ENCODE data around the gene CCR1.
"Not testable (repeated sequence)": the region's sequence is repeated elsewhere in the genome, so short reads cannot be mapped to it uniquely, and the experiment has no call there.

Gene CCR1

DNA sequence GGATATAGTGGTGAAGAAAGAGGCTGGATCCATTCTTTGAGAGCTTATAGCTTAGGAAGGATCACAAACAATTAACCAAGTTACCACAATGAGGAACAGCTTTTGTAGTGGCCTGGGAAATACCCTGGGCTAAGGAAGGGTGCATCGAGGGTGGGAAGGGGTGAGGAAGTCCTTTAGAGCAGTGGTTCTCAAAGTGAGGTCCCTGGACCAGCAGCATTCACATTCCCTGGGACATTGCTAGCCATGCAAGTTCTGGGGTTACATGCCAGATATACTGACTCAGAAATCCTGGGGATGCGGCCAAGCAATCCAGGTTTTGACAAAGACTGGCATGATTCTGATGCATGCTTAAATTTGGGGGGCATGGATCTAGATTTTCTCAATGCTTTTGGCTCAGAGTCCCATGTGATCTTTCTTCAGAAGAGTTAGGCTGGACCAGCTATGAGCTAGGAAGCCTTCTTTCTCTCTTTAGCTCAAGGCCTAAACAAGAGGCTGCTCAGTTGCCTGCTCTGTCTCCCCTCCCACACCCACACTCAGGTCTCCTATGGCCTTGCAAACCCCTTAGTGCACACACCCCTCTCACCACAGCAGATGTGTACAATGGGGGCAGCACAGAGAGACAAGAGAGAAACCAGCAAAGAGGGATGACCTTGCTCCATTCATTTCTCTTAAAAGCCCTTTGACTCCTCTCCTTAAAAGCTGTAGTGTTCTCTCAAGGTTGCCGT, 1.8 kb upstream of the CCR1 start:
- no peak for DNase-seq

DNA sequence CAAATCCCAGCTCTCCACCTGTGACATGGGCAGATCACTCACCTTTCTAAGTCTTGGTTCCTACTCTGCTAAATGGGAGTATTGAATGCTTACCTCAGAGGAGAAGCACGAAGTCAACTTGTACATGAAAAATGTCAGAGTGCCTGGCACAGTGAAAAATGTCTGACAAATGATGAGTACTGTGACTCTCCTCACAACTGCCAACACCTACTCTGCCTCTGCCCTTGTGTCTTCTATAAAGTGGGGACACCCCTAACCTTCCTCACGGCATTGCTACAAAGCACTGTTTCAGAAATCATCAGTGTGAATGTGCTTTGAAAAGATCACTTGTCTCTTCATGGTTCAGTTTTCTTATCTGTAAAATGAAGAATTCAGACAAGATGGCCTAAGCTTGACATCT, 940 bp upstream of the CCR1 start:
- DNase-seq, result no peak

DNA sequence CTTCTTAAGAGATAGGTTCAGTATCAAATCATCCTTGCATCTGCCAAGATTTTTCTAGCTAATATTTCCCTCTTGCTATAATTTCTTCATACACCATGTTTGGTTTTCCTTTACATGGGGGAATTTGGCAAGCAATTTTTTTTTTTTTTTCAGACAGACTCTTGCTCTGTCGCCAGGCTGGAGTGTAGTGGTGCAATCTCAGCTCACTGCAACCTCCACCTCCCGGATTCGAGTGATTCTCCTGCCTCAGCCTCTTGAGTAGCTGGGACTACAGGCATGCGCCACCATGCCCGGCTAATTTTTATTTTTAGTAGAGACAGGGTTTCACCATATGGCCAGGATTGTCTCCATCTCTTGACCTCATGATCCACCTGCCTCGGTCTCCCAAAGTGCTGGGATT, 599 bp downstream of the CCR1 start:
- not testable (repeated sequence) for DNase-seq

DNA sequence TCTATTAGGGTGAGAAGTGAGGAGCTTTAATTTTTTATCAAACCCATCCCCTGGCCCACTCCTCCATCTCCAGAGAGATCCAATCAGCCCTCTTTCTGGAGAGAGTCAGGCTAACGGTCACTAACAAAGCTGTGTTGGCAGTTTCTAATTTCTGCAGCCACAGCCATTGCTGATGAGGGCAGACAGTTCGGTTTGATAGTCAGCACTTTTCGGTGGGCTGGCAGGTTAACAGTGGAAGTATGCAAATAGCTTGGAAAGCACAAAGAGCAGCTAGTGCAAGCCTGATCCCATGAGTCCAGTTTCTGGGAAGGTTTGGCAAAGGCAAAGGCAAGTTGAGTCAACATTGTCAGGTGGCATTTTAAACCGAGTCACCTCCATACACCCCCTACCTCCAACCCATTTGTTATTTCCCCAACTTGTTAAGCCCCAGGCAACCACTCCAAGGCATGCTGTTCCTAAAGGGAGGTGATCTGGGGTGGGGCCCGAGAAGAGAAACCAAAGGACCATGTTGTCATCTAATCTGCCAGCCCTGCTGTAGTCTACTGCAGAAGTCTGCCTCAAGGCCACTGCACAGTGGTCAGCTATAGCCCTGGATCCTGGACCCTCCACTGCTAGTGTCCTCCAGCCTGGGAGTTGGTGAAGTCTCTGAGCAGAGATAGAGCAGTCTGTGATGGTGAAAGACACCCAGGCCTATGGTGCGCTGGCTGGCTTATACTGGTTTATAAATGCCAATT, 1.7 kb downstream of the CCR1 start:
- no peak for DNase-seq

DNA sequence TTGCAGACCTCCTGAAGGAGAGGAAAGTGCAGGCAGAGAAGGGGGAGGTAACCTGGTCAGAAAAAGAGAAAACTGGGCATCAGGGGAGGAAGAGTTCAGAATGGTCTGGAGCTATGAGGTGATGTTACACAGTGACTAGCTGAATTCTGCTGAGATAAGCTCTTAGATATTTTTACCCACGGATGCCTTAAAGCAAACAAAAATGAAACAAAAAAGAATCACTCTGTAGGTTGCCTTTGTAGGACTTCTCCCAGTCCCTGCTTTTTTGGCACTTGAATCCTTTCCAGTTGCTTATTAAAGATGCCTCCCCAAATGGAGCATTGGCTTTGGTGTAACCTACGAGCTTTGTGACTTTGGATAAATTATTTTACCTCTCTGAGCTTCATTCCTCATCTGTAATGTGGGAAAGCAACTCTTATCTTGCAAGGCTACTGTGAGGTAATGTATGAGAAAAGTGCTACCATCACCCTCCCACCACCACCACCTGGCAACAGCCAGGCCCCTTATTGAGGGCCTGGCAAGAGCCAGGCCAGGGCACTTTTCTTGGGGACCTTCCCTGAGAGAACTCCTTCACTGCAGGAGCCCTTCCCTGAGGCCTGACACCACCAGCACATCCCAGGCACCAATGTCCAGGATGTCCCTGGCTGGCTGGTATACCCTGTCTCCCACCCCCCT, 2.7 kb downstream of the CCR1 start:
- DNase-seq, result no peak

DNA sequence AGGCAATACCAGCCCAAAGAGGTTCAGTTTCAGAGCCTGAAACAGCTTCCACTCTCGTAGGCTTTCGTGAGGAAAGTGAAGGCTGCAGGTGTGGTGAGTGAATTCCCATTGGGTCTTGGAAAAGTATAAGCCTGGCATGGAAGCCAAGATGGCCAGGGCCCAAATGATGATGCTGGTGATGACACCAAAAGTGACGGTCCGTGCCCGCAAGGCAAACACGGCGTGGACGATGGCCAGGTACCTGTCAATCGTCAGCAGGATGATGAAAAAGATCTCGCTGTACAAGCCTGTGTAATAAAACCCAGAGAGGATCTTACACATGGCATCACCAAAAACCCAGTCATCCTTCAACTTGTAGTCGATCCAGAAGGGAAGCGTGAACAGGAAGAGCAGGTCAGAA, 4.4 kb downstream of the CCR1 start:
- DNase-seq, result no peak

DNA sequence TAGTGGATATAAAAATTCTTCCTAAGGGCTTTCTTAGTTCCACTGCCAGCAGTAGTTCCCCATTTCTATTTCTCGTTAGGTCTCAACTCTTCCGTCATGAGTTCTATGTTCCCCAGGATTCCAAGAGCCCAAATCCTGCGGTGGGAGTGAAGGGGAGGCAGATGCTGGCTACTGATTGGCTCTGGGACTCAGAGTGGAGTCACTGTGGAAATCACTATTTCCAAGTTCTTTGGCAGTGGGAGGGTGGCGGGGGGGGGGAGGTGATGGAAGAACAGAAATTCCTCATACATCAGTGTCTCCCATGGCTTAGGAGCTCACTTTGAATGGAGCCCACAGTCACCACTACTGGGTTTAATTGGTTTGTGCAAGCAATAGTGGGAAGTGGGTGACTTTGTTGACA, 5.6 kb downstream of the CCR1 start:
- no peak for DNase-seq

DNA sequence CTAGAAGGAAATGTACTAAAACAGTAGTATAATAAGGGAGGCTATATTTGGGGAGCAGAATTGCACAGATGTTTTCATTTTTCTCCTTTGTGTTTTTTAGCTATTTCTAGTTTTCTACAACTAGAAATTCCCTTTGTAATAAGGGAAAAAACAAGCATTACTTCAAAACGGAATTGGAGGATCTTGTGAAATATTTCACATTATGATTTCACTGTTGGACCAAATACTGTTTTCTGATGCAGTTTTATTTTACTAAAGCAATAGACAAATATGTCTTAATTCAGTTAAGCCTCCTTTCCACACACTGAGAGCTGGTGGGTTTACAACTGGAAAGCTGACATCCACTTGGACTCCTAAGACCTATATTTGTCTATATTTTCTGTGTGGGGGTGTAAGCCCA, 7.3 kb downstream of the CCR1 start:
- DNase-seq, result no peak

DNA sequence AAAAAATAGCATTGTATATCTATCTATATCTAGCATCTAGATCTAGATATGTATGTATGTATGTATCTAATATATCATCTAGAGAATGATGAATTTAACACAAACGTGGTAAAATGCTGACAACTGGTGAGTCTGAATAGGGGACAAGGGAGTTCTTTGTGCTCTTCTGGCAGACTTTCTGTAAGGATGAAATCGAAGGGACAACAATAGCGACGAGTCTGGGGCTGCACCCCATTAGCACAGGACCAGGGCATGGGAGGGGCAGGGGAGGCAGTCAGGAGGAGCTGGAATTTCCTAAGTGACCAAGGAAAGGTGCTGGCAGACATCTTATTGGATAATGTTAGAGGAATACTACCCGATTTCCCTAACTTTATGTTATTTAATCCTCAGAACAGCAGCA, 7.9 kb downstream of the CCR1 start:
- DNase-seq, result no peak

DNA sequence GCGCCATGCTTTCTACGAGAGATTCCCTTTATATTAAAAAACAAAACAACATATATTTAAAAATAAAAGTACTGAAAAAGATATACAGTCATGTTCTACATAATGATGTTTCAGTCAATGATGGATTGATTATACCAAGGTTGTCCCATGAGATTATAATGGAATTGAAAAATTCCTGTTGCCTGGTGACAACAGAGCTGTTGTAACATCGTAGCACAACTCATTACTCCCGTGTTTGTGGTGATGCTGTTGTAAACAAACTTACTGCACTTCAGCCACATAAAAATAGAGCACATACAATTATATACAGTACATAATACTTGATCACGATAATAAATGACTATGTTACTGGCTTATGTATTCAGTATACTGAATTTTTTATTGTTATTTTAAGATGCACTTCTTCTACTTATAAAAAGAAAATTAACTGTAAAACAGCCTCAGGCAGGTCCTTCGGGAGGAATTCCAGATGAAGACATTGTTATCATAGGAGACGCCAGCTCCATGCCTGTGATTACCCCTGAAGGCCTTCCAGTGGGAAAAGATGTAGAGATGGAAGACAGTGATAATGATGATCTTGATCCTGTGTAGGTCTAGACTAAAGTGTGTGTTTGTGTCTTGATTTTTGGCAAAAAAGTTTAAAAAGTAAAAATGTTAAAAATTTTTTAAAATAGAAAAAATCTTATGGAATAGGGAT, 11.7 kb downstream of the CCR1 start:
- DNase-seq, result no peak

DNA sequence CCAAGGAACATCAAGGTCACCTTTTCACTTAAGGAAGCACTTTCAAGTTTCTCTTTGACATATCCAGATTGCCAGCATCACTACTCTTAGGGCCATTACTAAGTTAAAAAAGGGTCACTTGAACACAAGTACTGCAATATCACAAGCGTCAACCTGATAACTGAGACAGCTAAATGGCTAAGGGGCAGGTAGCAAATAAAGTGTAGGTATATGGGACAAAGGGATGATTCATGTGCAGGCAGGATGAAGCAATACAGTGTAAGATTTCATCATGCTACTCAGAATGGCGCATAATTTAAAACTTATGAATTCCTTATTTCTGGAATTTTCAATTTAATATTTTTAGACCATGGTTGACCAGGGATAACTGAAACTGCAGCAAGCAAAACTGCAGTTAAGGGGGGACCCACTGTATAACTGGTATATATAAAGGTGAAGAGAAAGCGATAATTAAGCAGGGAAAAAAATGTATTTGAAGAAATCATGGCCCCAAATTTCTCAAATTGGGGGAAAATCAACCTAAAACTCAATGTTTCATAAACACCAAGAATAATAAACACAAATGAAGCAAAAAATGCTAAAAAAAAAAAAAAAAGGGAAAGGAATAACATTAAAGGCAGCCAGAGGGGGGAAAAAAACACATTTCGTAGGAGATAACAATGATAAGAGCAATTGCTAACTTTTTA, 13.1 kb downstream of the CCR1 start:
- no peak for DNase-seq

DNA sequence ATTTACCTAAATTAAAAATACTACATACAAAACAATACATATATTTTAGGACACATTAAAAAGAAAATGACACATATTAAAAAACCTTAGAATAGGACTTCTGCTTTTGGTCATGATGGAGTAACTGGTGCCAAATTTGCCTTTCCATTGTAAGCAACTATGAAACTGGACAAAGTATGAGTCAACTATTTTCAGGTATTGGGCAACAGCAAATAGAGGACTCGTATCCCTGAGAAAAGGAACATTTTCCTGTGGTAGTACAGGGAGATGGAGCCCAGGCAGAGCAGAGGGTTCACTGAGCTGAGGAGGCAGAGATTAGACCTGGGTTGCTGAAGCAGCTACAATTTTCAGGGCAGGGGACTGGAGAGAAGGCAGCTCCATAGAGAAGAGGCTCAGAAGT, 14.7 kb downstream of the CCR1 start:
- no peak for DNase-seq

DNA sequence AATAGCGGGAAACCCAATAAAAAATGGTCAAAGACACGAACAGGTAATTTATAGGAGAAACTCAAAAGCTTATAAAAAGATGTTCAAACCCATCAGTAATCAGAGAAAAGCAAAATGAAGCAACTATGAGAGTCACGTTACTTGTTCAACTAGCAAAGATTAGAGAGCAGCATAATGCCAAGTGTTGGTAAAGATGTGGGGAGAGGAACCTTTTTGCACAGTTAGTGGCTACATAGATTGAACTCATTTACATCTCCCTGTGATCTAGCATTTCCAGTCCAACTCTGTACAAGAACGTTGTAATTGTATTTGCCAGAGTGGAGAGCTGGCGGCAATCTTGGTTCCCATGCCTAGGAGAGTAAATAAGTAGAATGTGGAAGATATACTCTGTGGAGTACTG, 15.2 kb downstream of the CCR1 start:
- DNase-seq, result no peak

DNA sequence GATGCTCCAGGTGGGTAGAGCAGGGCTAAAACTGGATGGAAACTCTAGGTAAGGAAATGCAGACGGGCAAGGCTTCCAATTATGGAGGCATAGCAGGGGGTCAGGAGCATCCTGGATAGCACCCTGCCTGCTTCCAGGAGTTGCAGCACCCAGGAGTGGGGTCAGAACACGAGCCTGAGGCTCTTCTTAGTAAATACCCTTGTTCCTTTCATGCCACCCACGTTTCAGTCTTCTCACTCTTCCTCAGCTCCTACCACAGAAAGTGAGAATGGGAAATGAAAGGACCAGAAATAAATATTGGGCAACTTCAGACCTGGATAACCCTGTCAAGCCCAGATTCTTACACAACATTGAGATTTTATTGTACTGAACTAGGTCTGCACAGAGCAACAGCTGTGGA, 16.4 kb downstream of the CCR1 start:
- no peak for DNase-seq

DNA sequence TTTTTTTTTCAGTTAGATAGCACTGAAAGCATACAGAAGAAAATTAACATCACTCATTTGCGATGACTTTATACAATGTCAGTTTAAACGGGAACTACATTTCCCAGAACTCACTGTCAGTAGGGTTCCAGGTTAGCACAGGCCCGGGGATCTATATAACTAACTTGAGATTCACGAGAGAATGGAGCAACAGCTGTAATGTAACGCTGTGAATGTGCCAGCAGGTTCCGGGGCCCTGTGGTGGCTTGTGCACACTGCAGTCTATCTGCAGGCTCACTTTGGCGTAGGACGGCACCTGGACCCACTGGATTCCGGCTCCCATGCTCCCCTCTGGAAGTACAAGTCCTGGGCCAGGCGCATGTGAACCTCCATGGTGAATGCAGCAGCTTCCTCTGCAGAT, 19.4 kb downstream of the CCR1 start:
- DNase-seq, result no peak

DNA sequence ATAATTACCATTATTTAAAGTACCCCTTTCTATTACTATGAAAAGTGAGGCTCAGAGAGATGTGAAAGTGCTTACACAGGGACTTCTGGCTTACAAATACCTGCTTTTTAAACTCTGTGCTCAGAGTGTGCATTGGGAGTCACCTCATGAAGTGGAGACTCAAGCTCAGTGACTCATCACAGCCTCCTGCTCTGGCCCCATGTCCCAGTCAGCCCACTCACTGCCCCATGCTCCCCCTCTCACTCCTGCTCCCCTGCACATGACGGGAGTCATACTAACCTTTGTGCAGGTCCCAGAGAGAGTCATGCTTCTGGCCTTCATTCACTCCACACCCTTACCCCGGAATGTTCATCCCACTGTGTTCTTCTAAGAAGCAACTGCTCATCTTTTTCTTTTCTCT, 20.2 kb downstream of the CCR1 start:
- no peak for DNase-seq

DNA sequence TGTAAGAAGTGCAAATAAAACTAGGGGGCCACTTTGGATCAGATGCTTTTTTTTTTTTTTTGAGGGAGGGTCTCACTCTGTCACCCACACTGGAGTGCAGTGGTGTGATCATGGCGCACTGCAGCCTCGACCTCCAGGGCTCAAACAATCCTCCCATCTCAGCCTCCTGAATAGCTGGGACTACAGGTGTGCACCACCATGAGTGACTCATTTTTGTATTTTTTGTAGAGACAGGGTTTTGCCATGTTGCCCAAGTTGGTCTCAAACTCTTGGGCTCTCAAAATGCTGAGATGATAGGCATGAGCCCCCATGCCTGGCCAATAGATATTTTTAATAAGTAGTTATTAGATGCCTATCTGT, 20.8 kb downstream of the CCR1 start:
- no peak for DNase-seq

DNA sequence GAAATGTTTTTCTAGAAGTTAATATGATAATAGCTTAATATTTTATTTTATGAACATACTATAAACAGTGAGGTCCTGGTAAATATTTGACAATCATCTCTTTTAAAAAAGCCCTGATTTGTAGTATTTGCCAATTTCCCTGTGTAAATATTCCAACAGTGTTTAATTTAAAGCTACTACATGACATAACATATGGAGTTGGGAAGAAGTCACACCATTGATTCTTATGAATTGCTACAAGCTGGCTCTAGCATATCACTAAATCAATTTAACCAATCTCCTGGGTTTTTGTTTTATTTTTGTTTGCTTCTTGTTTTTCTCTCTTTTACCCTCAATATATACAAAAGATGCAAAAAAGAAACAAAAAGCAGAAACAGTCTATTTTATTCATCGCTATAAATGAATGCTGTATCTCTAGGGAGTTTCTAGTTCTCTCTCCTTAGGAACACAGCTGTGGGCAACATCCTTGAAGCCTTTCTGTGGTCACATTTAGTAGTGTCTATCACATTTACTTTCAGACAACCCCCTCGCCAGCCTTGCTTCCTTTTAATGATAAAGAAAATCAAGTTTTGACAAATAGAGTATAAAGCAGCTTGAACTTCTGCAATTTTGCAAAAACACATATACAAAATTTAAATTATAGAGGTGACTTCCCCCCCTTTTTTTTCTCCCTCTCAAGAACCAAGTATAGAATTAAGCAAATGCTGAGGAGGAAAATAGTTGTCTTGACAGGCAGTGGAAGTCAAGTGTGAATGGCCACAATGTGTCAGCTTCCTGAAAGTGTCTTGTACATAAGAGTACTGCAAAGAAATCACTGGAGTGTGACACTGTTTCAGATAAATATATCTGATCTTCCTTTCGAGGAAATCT, 21.4 kb downstream of the CCR1 start:
- DNase-seq, result no peak

DNA sequence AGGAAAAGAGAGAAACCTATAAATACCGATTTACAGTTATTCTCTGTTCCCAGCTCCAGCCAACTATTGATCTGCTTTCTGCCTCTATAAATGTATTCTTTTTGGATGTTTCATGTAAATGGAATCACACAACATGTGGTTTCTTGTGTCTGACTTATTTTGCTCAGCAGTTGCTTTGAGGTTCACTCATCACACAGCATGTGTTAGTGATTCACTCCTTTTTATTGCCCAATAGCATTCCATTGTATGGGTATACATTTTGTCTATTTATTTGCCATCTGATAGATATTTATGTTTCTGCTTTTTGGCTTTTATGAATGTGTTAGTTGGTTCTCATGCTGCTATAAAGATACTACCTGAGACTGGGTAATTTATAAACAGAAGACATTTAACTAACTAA, 23.6 kb downstream of the CCR1 start:
- no peak for DNase-seq

DNA sequence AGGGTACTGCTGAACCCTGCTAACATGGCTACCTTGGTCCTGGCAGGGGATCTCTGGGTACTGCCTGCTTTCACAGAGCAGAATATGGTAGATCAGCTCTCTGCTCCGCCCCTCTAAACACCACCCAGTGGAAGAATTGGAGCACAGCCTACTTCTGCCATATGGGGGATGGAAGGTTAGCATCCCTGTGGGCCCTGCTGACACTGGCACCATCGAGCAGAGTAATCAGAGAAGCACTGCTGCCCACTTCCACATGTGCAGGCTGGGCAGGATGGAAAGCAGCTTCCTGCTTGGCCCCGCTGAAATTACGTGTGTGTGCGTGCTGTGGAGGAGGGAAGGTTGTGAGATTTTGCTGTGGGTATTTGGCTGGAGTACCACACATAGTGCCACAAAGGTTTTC, 24.8 kb downstream of the CCR1 start:
- no peak for DNase-seq

DNA sequence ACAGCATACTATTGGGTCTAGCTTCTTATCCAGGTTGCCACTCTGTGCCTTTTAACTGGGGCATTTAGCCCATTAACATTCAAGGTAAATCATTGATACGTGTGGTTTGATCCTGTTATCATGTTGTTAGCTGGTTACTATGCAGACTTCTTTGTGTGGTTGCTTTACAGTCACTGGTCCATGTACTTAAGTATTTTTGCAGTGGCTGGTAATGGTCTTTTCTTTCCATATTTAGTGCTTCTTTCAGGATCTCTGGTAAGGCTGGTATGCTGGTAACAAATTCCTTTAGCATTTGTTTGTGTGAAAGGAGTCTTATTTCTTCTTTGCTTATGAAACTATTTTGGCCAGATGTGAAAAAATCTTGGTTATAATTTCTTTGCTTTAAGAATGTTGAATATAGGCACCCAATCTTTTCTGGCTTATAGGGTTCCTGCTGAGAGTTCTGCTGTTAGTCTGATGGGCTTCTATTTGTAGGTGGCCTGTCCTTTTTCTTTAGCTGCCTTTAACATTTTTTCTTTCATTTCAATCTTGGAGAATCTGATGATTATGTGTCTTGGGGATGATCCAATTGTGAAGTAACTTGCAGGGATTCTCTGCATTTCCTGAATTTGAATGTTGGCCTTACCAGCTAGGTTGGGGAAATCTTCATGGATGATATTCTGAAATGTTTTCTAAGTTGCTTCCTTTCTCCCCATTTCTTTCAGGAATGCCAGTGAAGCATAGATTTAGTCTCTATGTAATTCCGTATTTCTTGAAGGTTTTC, 39.3 kb downstream of the CCR1 start:
- no peak for DNase-seq

Measured in GOT3 (cell line).